ENCODE results near the gene USP43.

DNA sequence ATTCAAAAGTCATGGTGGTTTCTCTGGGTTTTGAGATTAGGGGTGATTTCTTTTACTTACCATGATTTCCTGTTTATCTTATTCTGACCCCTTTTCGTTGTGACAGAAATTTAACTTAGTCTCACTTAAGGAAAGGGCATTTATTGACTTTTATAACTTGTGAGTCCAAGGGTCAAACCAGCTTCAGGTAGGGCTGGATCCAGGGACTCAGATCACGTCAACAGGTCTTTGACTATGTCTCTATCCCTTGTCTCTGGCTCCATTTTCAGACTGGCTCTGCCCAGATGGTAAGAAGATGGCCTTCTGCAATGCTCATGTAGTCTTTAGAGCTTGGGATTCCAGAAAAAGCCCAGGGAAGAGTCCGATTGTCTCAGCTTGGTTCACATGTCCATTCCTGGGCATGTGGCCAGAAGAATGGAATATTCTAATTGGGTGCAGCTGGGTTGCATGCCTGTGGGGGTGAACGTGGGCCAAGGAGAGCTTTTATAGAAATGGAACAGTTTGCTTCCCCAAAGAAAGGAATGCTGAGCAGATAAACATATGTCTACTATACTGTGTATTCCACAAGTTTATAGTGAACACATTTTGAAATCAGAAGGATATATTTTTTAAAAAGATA is 13.4 kb downstream of the USP43 start:
- TF ChIP-seq POLR2A (IDR thresholded peaks at IDR 0.05; ENCODE audit: extremely low read depth, insufficient read length), result no peak
- TF ChIP-seq, protein P1, sequence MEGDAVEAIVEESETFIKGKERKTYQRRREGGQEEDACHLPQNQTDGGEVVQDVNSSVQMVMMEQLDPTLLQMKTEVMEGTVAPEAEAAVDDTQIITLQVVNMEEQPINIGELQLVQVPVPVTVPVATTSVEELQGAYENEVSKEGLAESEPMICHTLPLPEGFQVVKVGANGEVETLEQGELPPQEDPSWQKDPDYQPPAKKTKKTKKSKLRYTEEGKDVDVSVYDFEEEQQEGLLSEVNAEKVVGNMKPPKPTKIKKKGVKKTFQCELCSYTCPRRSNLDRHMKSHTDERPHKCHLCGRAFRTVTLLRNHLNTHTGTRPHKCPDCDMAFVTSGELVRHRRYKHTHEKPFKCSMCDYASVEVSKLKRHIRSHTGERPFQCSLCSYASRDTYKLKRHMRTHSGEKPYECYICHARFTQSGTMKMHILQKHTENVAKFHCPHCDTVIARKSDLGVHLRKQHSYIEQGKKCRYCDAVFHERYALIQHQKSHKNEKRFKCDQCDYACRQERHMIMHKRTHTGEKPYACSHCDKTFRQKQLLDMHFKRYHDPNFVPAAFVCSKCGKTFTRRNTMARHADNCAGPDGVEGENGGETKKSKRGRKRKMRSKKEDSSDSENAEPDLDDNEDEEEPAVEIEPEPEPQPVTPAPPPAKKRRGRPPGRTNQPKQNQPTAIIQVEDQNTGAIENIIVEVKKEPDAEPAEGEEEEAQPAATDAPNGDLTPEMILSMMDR (IDR thresholded peaks at IDR 0.05; ENCODE audit: low read depth, low read length), result no peak
- TF ChIP-seq MYC (IDR thresholded peaks at IDR 0.05; ENCODE audit: low read depth, low read length), result no peak
